ENCODE measurements around the gene E2F8.

Gene E2F8

DNA sequence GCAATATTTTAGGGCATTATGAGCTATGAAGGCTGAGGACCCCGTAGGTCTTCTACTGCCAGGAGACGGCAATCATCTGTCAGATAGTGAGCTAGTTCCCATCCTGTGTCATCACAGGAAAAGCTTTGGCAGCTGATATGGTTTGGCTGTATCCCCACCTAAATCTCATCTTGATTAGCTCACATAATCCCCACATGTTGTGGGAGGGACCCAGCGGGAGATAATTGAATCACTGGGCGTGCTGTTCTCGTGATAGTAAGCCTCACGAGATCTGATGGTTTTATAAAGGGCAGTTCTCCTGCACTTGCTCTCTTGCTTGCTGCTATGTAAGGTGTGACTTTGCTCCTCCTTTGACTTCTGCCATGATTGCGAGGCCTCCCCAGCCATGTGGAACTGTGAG is 57.1 kb downstream of the E2F8 start:
- no peak for DNase-seq

DNA sequence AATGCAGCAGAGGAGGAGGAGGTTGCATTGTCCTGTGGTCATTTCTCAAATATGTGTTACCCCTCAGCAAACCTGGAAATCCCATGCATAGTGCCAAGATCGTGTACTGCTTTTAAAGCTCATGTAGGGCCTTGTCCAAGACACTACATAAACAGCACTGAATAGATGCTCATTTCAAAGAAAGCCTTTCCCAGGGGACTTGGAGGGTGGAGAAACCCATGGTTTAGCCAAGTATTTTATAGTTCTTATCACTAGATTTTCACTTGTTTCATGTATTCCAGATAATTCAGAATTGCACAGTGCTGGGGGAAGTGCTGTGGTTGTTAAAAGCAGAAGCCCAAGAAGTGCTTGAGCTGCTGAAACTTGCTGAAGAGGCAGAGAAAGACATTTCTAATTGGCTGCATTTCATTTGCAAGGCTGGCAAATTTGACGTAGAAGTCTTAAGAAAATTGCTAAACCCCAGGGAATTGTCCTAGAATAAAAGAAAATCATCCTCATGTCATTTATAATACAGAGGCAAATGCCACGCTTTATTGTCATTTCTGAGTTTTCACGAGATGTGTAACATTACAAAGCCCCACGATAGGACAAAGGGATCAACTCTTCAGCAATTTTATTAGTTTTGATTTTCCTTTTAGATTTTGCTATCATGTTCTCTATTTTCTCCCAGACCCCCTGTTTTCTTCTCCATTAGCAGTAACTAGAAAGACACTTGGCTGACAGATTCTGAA is 59.0 kb downstream of the E2F8 start:
- no peak for DNase-seq

DNA sequence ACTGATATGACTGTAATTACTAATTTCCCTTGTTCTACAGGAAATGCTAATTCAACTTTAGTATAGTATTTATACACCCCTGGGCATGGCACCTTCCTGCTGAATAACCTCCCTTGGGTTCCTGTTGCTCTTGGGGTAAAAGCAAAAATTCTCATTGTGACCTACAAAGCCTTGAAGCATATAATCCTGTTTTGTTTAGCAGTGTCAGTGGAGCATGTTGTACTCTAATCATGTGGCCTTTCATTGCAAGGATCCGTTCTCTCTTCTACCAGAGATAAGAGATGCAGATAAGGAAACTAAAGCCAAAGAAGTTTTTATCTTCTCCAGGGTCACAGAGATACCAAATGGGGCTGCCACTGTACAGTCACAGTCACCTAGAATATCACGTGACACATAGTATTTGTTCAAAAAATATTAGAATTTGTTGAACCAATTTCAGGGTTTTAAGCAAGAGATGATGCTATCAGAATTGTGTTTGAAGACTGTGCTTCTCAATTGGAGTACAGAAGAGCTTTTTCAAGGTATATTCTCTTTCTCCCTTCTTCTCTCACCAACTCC is 64.0 kb downstream of the E2F8 start:
- no peak for DNase-seq
